Ishikawa (cell line): ENCODE data around the gene SMAD6.

ENCODE experiments used
- CEBPB ChIP-seq: IDR thresholded peaks from 2 replicates; pipeline ENCODE4 v1.6.1; 2012
- CREB1 ChIP-seq: IDR thresholded peaks from 2 replicates; pipeline ENCODE4 v1.6.1; 2012; ENCODE audit warnings: low read depth
- EGR1 ChIP-seq: IDR thresholded peaks from 2 replicates; pipeline ENCODE4 v1.6.1; 2012
- EP300 ChIP-seq: IDR thresholded peaks from 2 replicates; pipeline ENCODE4 v1.6.1; 2012; ENCODE audit warnings: borderline replicate concordance
- FOXM1 ChIP-seq: IDR thresholded peaks from 2 replicates; pipeline ENCODE4 v1.6.1; 2012; ENCODE audit warnings: low read depth, borderline replicate concordance
- MAX ChIP-seq: IDR thresholded peaks from 2 replicates; pipeline ENCODE4 v1.6.1; 2012
- NFIC ChIP-seq: IDR thresholded peaks from 2 replicates; pipeline ENCODE4 v1.6.1; 2012
- RAD21 ChIP-seq: IDR thresholded peaks from 2 replicates; pipeline ENCODE4 v1.6.1; 2012; ENCODE audit warnings: low read depth
- REST ChIP-seq: IDR thresholded peaks from 2 replicates; pipeline ENCODE4 v1.6.1; 2012; ENCODE audit warnings: low read depth, mild to moderate bottlenecking
- TAF1 ChIP-seq: IDR thresholded peaks from 2 replicates; pipeline ENCODE4 v1.6.1; 2012; ENCODE audit warnings: low read depth, mild to moderate bottlenecking
- TCF12 ChIP-seq: IDR thresholded peaks from 2 replicates; pipeline ENCODE4 v1.6.1; 2012; ENCODE audit warnings: low read depth
- TEAD4 ChIP-seq: IDR thresholded peaks from 2 replicates; pipeline ENCODE4 v1.6.1; 2012
- USF1 ChIP-seq: IDR thresholded peaks from 2 replicates; pipeline ENCODE4 v1.6.1; 2012
- YY1 ChIP-seq: IDR thresholded peaks from 2 replicates; pipeline ENCODE4 v1.6.1; 2012; ENCODE audit warnings: low read depth
- ZBTB7A ChIP-seq: IDR thresholded peaks from 2 replicates; pipeline ENCODE4 v1.6.1; 2012; ENCODE audit warnings: low read depth

Gene SMAD6

GRCh38 chr15:66780973-66781718 is 79.1 kb downstream of the SMAD6 start:
- TF ChIP-seq ZBTB7A (no peak), TAF1 (no peak), RAD21 (no peak), FOXM1 (no peak), YY1 (no peak)

DNA sequence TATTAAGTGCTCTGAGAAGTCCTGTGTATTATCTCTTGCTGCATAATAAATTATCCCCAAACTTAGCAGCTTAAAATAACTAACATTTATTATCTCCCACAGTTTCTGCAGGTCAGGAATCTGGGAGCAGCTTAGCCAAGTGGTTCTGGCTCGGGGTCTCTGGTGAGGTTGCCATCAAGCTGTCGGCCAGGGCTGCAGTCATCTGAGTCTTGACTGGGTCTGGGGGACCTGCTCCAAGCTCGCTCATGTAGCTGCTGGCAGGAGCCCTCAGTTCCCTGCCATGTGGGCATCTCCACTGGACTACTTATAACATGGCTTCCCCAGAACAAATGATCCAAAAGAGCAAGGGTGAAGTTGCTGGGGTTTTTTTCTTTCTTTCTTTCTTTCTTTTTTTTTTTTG is 80.7 kb downstream of the SMAD6 start:
- TF ChIP-seq CREB1 (no peak), MAX (no peak), USF1 (no peak), RAD21 (no peak), ZBTB7A (no peak), CEBPB (no peak)

DNA sequence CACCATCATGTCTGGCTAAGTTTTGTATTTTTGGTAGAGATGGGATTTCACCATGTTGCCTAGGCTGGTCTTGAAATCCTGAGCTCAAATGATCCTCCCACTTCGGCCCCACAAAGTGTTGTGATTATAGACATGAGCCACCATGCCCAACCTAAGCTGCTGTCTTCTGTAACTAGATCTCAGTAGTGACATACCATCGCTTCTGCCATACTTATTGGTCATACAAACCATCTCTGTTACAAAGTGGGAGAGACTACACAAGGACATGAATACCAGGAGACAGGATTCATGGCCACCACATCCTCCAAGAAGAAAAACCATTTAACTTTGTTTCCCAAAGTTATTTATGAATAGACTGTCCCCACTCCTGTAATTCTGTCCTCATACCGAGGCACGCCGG is 81.3 kb downstream of the SMAD6 start:
- TF ChIP-seq MAX = no peak
- TF ChIP-seq EP300 = no peak
- TF ChIP-seq FOXM1 = no peak
- no peak for TF ChIP-seq TAF1
- no peak for TF ChIP-seq RAD21
- no peak for TF ChIP-seq NFIC
- no peak for TF ChIP-seq USF1
- TF ChIP-seq YY1 = no peak
- no peak for TF ChIP-seq CEBPB
- no peak for TF ChIP-seq TEAD4
- TF ChIP-seq EGR1 = no peak
- no peak for TF ChIP-seq ZBTB7A
- no peak for TF ChIP-seq REST
- TF ChIP-seq CREB1 = no peak
- TF ChIP-seq TCF12 = no peak

- no peak for TF ChIP-seq USF1
- TF ChIP-seq CREB1 = no peak
- TF ChIP-seq RAD21 = no peak
- no peak for TF ChIP-seq CEBPB
- no peak for TF ChIP-seq MAX
- no peak for TF ChIP-seq ZBTB7A
- TF ChIP-seq REST = no peak
- no peak for TF ChIP-seq EGR1
- TF ChIP-seq YY1 = no peak
- no peak for TF ChIP-seq TEAD4
- TF ChIP-seq TAF1 = no peak
- TF ChIP-seq FOXM1 = no peak
- no peak for TF ChIP-seq NFIC
- no peak for TF ChIP-seq EP300
- TF ChIP-seq TCF12 = no peak
These were observed 81.7 kb downstream of the SMAD6 start for GRCh38 chr15:66783725-66784124.

- no peak for TF ChIP-seq REST
- no peak for TF ChIP-seq FOXM1
- TF ChIP-seq EP300 = no peak
- TF ChIP-seq TCF12 = no peak
- TF ChIP-seq RAD21 = no peak
- TF ChIP-seq CEBPB = no peak
- TF ChIP-seq YY1 = no peak
- TF ChIP-seq NFIC = no peak
- TF ChIP-seq USF1 = no peak
- TF ChIP-seq TEAD4 = no peak
- TF ChIP-seq CREB1 = no peak
These were observed 82.1 kb downstream of the SMAD6 start for GRCh38 chr15:66784174-66784573.
